HG03064 (cell line): ENCODE data around the gene FKBP8.
"Not testable (repeated sequence)": the region's sequence is repeated elsewhere in the genome, so short reads cannot be mapped to it uniquely, and the experiment has no call there.

ENCODE experiments used
- ATAC-seq: cut with Tn5 transposase; IDR thresholded peaks from one replicate; pipeline ENCODE4 v1.9.1; 2021; ENCODE audit warnings: low read depth; ENCODE audit not compliant: unreplicated experiment

Gene FKBP8

DNA sequence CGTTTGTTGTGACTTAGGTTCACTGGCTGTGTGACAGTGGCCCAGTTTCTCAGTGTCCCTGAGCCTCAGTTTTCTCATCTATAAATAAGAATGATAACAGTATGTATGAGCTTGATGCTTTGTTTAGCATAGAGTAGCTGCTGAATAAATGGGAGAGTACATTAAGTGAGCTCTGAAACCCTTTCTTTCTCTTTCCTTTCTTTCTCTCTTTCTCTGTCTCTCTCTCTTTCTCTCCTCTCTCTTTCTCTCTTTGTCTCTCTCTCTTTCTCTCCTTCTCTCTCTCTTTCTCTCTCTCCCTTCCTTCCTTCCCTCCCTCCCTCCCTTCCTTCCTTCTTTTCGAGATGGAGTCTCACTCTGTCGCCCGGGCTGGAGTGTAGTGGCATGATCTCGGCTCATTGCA is 16.3 kb upstream of the FKBP8 start:
- no peak for ATAC-seq

DNA sequence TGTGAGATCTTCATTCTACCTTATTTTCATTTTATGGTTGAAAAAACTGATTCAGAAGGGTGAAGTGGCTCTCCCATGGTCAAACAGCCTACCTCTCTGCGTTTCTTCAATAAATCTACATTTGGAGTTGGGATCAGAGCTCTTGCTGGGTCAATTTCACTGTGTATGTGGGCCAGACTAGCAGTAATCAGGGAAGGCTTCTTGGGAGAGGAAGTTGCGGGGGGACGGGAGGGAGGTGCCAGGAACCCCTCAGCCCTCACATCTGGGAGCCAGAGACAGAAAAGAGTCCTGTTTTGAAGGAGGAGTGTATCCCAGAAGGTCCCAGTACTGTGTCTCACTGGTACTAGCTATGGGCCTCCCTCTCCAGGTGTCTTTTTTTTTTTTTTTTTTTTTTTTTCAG is 15.2 kb upstream of the FKBP8 start:
- no peak for ATAC-seq

DNA sequence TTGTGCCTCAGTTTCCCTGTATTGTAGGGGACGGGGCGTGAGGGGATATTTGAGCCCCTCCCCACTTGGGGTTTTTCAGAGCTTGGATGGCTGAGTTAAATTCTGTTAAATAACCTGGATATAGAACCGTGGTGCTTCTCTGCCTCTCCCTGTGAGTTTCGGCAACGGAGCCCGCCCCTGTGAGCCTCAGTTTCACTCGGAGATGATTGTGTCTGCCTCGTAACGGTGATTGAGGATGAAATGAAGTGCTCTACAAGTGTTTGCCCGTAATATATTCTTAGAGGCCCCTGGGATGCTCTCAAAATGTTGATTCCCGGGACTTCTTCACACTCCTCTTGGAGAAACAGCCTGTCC is 14.8 kb upstream of the FKBP8 start:
- ATAC-seq, result no peak

DNA sequence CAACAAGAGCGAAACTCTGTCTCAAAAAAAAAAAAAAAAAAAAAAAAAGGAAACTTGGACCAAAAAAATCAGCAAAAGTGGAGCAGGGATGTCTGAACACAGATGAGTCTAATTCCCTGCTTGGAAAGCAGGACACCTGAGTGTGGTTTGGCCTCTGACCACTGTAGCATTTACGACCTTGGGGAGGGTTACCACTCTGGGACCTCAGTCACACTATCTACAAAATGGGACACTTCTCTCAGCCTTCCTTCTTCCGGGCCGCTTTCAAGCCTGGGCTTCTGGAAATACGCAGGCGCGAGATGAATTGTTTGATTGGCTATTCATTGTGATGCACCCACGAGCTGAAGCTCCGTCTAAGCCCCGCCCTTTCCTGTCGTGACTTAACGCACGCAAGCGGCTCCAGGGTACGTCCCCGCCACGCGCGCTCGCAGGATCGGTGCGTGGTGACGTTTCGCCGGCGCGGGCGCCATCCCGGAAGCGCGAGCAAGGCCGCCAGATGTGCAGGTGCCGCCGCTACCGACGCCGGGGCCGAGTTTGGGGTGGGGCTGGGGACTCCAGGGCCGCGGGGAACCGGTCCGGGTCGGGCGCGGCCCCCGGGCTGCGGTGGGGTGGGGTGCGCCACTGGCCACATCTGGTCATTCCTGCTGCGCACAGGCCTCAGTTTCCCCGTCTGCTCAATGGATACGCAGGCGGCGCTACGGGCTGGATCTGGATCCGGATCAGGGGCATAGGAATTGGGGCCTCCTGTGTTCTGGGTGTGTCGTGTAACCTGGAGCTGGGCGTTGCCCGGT is 14.2 kb upstream of the FKBP8 start, which contains the start of gene KXD1:
Gene KXD1, plus strand, starts transcription at position 460 of the 791 bp plus-strand sequence. CDS start 4,187 bp downstream, outside the sequence.
- ATAC-seq, result peak; percentile 75

GRCh38 chr19:18551631-18552030 is 8.3 kb upstream of the FKBP8 start:
- no peak for ATAC-seq

DNA sequence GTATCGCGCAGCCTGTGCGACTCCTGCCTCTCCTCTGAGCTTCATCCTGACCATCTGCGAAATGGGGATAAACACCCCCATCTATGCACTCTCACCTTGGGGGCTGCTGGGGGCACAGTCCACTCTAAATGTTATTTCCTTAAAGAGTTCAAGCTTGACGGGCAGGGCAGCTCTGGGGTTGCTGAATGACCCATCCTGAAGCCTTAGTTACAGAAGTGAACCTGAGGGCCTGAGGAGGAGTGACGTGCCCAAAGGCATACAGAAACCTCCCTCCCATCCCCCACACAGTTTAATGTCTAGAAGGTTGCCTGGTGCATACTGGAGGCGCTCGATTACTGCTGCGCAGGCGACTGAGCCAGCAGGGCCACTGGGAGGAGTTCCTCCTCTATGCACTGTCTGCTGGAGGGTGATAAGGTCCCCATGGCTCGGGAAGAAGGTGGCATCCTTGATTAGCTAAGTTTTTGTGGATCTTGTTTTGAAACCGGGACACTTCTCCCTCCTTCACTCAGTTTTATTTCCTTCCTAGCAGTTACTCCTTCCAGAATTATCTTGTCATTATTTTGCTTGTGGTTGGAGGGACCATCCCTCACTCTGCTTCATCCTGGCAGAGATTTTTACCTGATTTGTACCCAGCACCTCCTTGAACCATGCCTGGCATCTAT is 572 bp upstream of the FKBP8 start:
- peak; percentile 46 for ATAC-seq

GRCh38 chr19:18541992-18542940 is 1.1 kb downstream of the FKBP8 start:
- ATAC-seq, result no peak

DNA sequence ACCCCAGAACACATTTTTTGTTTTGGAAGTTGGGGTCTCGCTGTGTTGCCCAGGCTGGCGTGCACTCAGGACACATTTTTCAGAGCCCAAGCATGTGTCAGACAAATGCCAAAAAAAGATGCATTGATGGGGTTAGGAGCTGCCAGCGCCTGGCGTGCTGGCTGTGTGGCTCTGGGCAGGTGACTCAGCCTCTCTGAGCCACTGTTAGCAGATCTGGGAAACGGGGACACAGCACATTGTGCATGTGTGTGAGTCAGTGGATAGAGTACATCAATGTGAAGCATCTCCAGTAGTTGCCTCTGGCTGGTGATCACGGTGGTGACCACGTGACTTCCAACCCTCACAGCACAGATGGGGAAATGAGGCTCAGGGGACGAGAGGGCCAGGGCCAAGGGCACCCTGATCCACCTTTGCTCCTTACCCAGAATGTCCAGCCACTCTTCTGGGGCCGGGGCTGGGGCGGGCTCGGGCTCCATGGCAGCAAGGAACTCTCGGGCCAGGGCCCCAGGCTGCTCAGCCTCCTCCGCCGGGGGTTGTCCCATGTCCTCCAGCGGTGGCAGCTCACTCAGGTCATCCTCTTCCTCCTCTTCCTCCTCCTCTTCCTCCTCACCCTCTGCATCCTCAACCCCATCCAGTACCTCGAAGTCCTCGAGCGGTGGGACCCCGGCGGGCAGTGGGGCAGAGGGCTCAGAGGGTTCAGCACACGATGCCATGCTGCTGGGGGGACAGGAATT is 1.9 kb downstream of the FKBP8 start:
- no peak for ATAC-seq

GRCh38 chr19:18540200-18540599 is 3.2 kb downstream of the FKBP8 start:
- ATAC-seq, result not testable (repeated sequence)

- no peak for ATAC-seq
Observed at GRCh38 chr19:18539372-18539771, 4.0 kb downstream of the FKBP8 start.

DNA sequence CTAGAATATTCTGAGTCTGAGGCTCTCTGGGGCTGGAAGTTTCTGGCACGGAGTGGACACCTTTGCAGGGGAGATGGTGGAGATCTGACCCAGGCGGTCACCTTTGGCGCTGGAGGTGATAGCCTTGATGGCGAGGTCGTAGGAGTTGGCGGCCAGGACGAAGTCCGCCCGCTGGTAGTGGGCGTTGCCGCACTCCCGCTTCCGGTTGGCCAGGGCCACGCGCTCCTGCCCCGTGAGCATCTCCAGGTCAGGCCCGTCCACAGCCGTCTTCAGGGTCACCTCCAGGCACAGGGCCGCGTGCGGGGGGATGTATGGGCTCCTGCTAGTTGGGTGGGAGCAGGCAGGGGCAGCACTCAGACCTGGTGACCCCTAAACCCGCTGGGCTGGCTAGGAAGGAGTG is 5.3 kb downstream of the FKBP8 start:
- ATAC-seq, result no peak

DNA sequence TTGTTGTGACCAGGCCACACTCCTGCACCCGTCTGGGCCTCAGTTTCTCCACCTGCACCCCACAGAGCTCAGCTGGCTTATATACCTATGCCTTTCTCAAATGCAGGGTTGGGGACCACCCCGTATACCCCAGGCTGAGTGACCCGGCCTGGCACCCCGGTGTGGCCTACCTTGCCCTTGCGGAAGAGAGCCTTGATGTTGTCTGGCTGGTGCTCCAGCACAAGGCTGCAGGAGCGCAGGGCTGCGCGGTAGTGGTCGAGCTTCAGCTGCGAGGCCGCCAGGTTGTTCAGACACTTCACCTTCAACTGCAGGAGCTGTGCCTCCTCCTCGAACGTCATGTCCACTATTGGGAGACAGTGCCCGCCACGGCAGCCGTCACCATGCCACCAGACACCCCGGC is 5.9 kb downstream of the FKBP8 start:
- no peak for ATAC-seq

GRCh38 chr19:18536475-18536874 is 6.9 kb downstream of the FKBP8 start:
- no peak for ATAC-seq

GRCh38 chr19:18533058-18533457 is 10.3 kb downstream of the FKBP8 start:
- no peak for ATAC-seq

DNA sequence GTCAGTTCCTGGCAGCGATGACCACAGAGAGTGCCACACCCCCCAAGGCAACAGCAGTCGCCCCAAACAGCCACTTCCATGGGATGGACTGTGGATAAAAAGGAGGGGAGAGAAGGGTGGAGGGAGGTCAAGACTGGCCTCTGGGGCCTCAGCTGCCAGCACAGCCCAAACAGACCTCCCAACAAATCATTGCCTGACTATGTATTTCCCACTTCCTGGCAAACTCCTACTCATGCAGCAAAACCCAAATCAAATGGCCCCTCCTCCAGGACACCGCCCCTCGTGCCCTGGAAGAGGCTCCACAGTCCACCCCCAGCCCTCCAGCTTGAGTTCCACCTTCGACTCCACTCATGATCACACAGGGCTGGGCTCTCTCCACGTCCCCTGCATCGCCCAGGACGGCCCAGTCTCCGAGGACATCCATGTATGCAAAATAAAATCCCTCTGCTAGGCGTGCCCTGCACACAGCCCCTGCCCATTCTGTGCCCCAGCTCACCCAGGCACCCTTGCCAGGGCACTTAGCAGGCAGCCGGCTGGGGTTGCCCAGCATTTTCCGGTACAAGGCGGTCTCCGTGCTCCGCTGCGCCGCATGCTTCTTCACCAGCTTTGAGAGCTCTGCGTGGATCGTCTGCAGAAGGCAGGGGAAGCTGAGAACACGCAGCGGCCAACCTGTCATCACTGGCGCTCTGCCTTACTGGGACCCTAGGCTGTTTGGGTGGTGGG is 11.0 kb downstream of the FKBP8 start:
- no peak for ATAC-seq

GRCh38 chr19:18531485-18531884 is 11.9 kb downstream of the FKBP8 start:
- no peak for ATAC-seq

GRCh38 chr19:18529782-18530181 is 13.6 kb downstream of the FKBP8 start:
- ATAC-seq, result no peak

DNA sequence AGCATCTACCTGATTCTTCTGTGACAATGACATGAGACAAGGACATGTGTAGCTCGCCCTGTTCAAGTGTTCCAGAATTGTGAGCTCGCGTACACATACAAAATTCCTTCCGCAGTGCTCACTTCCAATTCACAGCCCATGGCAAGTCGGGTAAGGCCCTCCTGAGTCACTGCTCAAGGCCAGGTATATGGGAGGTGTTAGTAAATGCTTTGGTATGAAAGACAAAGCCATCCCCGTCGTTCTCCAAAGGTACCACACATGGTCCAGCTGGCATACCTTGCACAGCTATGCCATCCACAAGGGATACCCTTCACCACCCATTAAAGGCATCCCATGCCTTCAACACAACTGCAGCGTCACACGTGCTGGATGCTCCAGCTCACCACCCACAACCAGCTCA is 17.1 kb downstream of the FKBP8 start:
- ATAC-seq, result no peak

GRCh38 chr19:18523841-18524240 is 19.5 kb downstream of the FKBP8 start:
- ATAC-seq, result no peak
